HG03045 (cell line): ENCODE measurements around the gene SLC3A2.
"Not testable (repeated sequence)": the region's sequence is repeated elsewhere in the genome, so short reads cannot be mapped to it uniquely, and the experiment has no call there.

Experiments
- ATAC-seq: cut with Tn5 transposase; IDR thresholded peaks from one replicate; pipeline ENCODE4 v1.9.1; 2021; ENCODE audit warnings: mild to moderate bottlenecking, moderate library complexity; ENCODE audit not compliant: unreplicated experiment

SLC3A2 gene

GRCh38 chr11:62880803-62881578 lies at the start of gene SLC3A2:
TSS of gene SLC3A2 (plus strand) at chr11:62880896. CDS start at chr11:62881024, 128 bp downstream.
- ATAC-seq, result peak; percentile 72

DNA sequence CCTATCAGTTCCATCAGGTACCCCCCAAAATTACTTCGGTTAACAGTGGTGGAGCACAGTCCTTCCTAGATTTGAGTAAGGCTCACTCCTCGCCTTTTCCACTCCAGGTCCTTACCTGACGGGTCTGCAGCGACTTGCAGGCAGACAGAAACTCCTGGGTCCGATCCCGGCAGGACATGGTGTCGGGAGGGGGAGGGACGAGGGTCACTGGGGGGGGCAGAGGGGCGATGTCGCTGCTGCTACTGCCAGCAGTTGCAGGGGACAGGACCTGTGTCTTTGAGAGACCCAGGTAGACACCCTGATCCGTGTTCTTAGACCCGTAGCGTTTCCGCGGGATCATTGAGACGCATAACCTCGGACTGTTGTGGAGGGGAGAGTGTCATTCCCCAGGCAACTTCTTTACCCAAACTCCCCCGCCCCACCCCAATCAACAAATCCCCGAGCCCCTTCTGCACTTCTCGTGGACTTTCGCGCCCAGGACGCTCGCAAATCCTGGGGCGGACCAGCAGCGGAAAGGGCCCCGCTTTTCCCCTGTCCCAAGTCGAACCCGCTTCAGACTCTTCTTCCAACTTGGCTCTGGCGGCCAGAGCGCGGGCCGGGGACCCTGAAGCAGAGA lies 49.7 kb upstream of the SLC3A2 start:
- no peak for ATAC-seq

DNA sequence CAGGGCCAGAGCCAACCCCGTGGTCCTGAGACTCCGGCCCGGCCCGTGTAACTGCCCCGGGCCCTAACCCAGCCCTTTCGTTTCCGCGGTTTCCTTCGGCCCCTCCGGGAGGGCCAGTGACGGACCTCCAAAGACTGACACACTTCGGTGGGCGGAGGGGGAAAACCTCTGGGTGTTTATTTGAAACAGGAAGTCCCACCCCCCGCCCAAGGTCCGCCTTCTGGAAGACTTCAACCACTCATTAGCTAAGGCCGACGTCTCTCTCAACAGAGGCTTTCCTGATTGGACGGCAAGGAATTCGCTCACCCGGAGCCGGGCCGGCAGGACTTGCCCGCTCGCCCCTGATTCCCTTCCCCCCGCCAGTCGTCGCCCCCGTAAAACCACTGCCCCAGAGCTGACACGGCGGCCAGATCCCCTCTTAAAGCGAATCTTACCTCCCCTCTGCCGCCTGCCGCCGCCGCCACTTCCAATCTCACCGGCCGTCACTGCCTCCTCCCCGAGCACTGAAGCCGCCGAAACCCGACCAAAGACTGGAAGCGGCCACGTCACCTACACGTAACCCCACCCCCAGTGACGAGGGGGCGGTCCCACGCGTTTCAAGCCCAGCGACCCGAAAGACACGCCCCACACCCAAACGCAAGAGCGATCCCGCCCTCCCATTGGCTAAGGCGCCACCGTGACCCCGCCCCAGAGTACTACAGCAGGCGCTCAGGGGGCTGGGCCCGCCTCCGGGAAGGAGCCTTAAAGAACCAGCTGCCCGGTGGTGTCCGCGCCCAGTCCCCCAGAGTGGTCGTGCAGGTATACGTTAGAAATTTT lies 49.0 kb upstream of the SLC3A2 start, which contains the start of gene STX5:
TSS of gene STX5 (minus strand) at position 532 of the 816 bp plus-strand sequence. CDS start 808 bp downstream, outside the sequence.
- ATAC-seq, result peak; percentile 87

DNA sequence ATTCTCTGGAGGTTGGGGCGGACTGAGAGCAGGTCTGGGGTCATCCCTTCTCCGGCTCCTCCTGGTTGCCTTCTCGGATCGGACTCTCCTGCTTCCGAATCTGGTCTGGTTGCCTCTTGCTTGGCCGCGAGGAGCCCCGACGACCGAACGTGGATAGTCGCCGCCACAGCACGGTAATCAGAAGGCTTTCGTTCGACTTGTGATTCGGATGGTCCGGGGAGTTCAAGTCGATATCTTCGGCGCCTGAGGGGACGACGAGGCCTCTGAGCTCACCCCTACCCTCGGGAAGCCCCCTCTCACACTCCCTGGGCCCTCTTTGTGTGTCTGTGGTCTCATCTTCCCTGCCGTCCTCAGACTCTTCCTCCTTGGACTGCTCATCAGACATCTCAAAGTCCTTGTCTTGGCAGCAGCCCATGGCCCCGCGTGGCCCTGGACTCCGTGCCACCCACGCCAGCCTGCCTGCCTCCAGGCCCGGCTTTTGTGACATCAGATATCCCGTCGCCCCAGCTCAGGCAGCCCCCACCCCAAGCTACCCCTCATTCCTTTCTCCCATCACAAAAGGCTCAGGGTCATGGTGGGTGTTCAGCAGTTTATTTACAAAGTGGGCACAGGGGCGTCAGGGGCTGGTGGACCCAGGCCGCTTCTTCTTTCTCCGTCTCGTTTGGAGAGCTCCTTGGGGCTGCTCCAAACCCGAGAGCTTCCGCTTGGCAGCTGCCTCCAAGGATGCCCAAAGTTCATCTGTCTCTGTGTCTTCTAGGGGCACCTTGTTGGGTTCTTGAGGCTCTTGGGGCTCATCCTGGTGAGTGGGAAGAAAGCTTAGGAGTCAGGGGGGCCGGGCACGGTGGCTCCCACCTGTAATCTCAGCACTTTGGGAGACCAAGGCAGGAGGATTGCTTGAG lies 48.1 kb upstream of the SLC3A2 start, which contains the start of gene TEX54:
TSS of gene TEX54 (minus strand) at position 506 of the 899 bp plus-strand sequence.
- no peak for ATAC-seq

DNA sequence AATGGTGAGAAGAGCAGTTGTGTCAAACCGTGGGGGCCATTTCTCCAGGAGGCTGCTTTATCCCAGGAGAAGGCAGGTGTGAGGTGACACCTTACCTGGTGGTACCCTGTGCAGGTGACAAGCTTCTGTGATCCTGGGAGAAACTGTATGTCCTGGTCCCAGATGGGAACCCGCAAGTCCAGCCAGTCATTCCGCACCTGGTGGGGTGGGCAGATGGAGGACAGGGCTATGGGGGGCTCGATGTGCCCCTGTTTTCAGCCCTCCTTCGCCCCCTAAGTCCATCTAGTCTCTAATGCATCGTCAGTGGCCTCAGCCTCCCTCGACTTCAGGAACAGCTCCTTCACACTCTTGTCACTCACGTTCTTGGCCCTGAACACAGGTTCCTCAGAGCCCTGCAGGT lies 45.4 kb upstream of the SLC3A2 start:
- ATAC-seq, result no peak

DNA sequence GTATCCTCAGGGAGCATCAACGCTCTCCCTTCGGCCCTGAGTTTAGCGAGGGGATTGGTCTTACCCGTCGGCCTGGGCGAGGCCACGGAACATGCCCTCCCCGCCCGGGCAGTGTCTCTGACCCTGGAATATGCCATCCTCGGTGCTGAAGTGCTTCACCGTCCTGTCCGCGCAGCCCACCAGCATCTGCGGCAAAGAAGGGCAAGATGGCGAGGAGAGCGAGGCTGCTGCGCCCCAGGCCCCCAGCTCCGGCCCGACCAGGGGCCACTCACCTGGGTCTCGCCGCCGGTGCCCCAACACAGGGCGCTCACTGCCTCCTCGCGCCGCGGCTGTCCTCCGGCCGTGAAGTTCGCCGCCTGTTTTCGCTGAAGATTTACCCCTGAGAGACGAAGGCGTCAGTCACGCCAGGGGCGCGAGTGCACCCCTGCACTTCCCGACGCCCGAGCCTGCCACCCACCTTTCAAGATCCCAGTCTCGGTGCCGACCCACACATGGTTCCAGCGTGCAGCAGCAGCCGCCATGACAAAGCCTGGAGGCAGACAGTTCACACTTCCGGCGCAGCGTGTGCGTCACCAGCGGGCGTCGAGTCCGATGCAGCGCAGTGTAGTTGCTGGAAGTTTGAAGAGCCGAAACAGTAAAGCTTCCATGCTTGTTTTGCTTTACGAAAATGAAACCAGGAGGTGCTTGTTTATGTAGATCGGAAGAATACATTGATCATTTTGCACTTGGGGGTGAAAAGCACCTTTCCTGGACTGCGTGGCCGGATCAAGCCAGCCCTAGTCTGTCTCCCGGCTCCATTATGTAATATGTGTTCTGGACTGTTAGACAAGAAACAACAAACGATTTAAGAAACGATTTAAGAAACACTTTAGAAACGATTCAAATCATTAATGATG lies 41.4 kb upstream of the SLC3A2 start, which contains the start of gene WDR74:
TSS of gene WDR74 (minus strand) at position 541 of the 896 bp plus-strand sequence. CDS start at position 521, 20 bp downstream.
- ATAC-seq, result peak; percentile 39

- peak; percentile 14 for ATAC-seq
These were observed 39.9 kb upstream of the SLC3A2 start for GRCh38 chr11:62840721-62841360.

DNA sequence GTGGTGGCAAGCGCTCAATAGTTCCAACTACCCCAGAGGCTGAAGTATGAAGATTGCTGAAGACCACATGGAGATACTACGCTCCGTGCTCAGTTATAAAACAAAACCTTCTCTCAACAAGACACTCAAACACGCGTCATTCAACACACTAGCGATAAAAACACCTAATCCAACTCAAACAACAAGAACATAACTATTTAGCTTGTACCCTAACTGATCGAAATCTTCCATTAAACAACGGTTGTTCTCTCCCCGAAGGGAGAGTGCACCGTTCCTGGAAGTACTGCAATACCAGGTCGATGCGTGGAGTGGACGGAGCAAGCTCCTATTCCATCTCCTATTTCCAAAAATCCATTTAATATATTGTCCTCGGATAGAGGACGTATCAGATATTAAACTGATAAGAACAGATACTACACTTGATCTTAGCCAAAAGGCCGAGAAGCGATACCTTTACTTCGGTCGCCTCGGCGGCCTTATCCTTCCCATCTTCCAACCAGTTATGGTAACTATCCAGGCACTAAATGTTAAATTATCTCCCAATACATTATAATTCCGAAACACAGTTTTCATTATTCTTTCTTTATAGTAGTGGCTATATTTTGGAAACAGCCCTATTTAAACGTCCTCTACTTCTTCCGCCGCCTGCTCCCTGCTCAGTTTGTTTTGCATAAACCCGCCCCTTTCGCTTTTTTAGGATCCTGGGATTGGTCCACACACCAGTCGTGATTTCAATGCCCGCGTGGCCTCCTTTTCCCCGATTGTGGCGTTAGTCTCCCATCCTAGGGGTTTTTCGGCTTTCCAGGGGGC lies 39.1 kb upstream of the SLC3A2 start:
- ATAC-seq, result peak; percentile 53

- no peak for ATAC-seq
These were observed 38.4 kb upstream of the SLC3A2 start for GRCh38 chr11:62842171-62842741.

DNA sequence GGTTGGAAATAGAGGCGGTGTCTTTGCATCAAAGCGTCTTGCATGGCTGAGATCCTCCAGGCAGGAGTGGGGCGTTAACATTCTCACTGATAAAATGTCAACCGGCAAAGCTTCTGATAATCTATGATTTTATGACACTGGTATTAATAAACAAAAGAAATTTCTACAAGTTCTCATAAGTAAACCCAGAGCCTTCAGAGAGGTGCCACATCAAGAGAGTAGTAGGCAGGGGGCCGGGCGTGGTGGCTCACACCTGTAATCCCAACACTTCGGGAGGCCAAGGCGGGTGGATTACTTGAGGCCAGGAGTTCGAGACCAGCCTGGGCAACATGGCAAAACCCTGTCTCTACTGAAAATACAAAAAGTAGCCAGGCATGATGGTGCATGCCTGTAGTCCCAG lies 37.8 kb upstream of the SLC3A2 start:
- ATAC-seq, result not testable (repeated sequence)

GRCh38 chr11:62843466-62843865 lies 37.2 kb upstream of the SLC3A2 start:
- no peak for ATAC-seq

- ATAC-seq, result no peak
These were observed 36.5 kb upstream of the SLC3A2 start for GRCh38 chr11:62844154-62844553.

GRCh38 chr11:62846177-62846576 lies 34.5 kb upstream of the SLC3A2 start:
- no peak for ATAC-seq

DNA sequence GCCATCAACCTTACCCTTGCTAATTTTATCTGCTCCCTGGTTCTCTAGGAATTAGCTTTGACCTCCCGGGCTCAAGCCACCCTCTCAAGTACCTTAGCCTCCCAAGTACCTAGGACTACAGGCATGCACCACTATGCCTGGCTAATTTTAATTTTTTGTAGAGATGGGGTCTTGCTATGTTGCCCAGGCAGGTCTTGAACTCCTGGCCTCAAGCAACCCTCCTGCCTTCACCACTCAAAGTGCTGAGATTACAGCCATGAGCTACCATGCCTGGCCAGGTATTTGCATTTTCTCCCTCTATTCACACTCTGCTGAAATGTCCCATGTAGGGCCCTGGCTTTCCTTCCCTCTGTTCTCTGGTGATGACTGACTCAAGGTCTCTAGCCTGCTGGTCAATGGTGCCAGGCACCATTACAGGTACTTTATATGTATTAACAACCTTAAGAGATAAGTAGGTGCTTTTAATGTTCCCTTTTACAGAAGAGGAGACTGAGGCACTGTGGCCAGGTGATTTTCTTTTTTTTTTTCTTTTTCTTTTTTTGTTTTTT lies 32.9 kb upstream of the SLC3A2 start:
- ATAC-seq, result no peak

DNA sequence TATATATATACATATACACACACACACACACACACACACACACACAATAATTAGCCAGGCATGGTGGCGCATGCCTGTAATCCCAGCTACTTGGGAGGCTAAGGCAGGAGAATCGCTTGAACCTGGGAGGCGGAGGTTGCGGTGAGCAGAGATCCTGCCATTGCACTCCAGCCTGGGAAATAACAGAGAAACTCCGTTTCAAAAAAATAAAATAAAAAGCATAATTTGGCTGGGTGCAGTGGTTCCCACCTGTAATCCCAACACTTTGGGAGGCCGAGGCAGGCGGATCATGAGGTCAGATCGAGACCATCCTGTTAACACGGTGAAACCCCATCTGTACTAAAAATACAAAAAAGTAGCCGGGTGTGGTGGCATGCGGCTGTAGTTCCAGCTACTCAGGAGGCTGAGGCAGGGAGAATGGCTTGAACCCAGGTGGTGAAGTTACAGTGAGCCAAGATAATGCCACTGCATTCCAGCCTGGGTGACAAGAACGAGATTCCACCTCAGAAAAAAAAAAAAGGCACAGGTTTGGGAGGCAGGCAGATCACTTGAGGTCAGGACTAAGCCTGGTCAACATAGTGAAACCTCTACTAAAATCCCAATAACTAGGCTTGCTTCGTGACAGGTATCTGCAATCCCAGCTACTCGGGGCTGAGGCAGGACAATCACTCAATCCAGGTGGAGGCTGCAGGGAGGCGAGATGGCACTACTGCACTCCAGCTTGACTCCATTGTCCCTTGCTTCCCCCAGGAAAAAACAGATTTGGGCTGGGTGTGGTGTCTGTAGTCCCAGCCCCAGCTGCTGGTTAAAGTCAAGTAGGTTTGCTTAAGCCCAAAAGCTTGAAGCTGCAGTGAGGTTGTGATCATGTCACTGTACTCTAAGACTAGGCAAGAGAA lies 29.5 kb upstream of the SLC3A2 start:
- no peak for ATAC-seq

GRCh38 chr11:62851807-62852522 lies 28.7 kb upstream of the SLC3A2 start:
- no peak for ATAC-seq
